ENCODE measurements around the gene HAS3. TPM values are rescaled to one million over a fixed set of nuclear protein-coding genes. Genes with fewer than 3 reads are reported as not detected.
"Not testable (repeated sequence)": the region's sequence is repeated elsewhere in the genome, so short reads cannot be mapped to it uniquely, and the experiment has no call there.

HAS3 gene
- total RNA-seq, 1 experiment from 2014 or later, result 1.9 TPM

DNA sequence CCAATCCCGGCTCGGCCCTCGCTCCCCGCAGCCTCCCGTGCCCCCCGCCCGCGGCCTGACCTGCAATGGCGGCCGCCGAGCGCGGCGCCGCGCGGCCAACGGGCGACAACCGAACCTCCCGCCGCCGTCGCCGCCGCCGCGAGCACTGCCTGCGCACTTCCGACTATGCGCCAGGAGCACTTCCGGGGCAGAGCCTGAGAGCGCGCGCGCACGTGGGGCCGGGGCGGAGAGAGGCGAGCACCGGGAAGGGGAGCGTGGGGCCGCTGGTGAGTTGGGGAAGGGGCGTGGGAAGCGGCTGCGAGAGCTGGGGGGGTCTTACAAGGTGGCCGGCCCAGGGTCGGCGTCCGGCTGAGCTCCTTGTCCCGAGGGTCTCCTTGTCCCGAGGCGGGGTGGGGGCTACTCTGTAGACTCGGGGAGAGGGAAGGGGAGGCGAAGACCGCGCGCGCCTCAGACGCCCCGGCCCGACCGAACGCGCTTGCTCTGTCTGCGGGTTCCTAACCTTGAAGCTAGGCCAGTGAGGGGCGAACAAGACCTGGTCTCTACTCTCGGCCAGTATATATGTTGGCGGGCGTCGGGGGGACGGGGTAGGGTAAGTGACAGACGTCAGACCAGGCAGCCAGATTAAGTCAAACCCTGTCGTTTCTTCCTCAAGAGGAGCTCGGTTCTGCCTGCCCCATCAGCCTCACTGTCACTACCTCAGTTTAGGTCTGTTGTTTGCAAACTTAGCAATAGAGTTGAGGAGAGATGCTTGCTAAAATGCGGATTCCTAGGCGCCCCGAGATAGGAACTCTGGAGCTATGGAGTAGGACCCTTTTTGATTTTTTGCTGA, 27.2 kb downstream of the HAS3 start, which contains the start of the genes CHTF8 and UTP4:
TSS of gene CHTF8 (minus strand) at position 165 of the 829 bp plus-strand sequence. CDS start 11,130 bp downstream, outside the sequence.
TSS of gene UTP4 (plus strand) at position 226 of the 829 bp plus-strand sequence. CDS start 811 bp downstream, outside the sequence.
- Histone ChIP-seq H3K27me3 (ENCODE audit: low read length) (no peaks in the 10 kb centered on the region), H3K27ac (ENCODE audit: low read length) (peak within 1 kb of the TSS; percentile 89), H3K4me1 (ENCODE audit: low read length) (peaks cover 23% of the 10 kb centered on the region), H3K9me3 (ENCODE audit: low read length) (no peaks in the 10 kb centered on the region), H3K79me2 (ENCODE audit: low read length) (peaks cover 93% of the 10 kb centered on the region), H3K36me3 (ENCODE audit: insufficient read depth, low read length) (peaks cover 31% of the 10 kb centered on the region; the same call in 1 of the 2 replicates), H3K4me3 (ENCODE audit: low read length) (peak within 1 kb of the TSS; percentile 87), H3K9me2 (replicated peaks; ENCODE audit: insufficient read depth, low read length) (no peaks in the 10 kb centered on the region), H3K4me2 (ENCODE audit: low read depth, low read length, poor library complexity, severe bottlenecking) (peak within 1 kb of the TSS; percentile 88), H4K20me1 (ENCODE audit: insufficient read depth, low read depth, low read length) (peaks cover 20% of the 10 kb centered on the region), H2AFZ (ENCODE audit: low read length) (no peak within 1 kb of the TSS; the same call in 1 of the 2 replicates), H3K9ac (ENCODE audit: low read length) (peak within 1 kb of the TSS; percentile 99)
- DNase-seq, result peak; percentile 95

GRCh38 chr16:69133373-69133954, 28.0 kb downstream of the HAS3 start:
- Histone ChIP-seq H3K9me3 (ENCODE audit: low read length) (no peaks in the 10 kb centered on the region), H3K27ac (ENCODE audit: low read length) (peak overlapping the region; percentile 24; the same call in 1 of the 2 replicates), H3K36me3 (ENCODE audit: insufficient read depth, low read length) (peaks cover 39% of the 10 kb centered on the region; the same call in 1 of the 2 replicates), H3K27me3 (ENCODE audit: low read length) (no peaks in the 10 kb centered on the region), H3K4me3 (ENCODE audit: low read length) (peak overlapping the region; percentile 87), H4K20me1 (ENCODE audit: insufficient read depth, low read depth, low read length) (peaks cover 20% of the 10 kb centered on the region), H3K4me2 (ENCODE audit: low read depth, low read length, poor library complexity, severe bottlenecking) (peak overlapping the region; percentile 88), H3K4me1 (ENCODE audit: low read length) (peaks cover 23% of the 10 kb centered on the region), H3K9ac (ENCODE audit: low read length) (peak overlapping the region; percentile 99), H3K9me2 (replicated peaks; ENCODE audit: insufficient read depth, low read length) (no peaks in the 10 kb centered on the region), H2AFZ (ENCODE audit: low read length) (no peak overlapping the region), H3K79me2 (ENCODE audit: low read length) (peaks cover 92% of the 10 kb centered on the region)
- no peak for DNase-seq

- H3K36me3 ChIP-seq (ENCODE audit: insufficient read depth, low read length), result peaks cover 75% of the 10 kb centered on the region
- H3K27ac ChIP-seq (ENCODE audit: low read length), result no peak overlapping the region
- H3K4me3 ChIP-seq (ENCODE audit: low read length), result no peak overlapping the region
- DNase-seq, result no peak
- peaks cover 83% of the 10 kb centered on the region for H3K79me2 ChIP-seq (ENCODE audit: low read length)
- no peaks in the 10 kb centered on the region for H3K9me3 ChIP-seq (ENCODE audit: low read length)
- H4K20me1 ChIP-seq (ENCODE audit: insufficient read depth, low read depth, low read length), result peaks cover 8% of the 10 kb centered on the region; the same call in 1 of the 2 replicates
- H3K9ac ChIP-seq (ENCODE audit: low read length), result no peak overlapping the region
- H3K27me3 ChIP-seq (ENCODE audit: low read length), result no peaks in the 10 kb centered on the region
- no peak overlapping the region for H3K4me2 ChIP-seq (ENCODE audit: low read depth, low read length, poor library complexity, severe bottlenecking)
- peaks cover 8% of the 10 kb centered on the region for H3K4me1 ChIP-seq (ENCODE audit: low read length)
- H2AFZ ChIP-seq (ENCODE audit: low read length), result no peak overlapping the region
- no peaks in the 10 kb centered on the region for H3K9me2 ChIP-seq (replicated peaks; ENCODE audit: insufficient read depth, low read length)
These were observed 33.2 kb downstream of the HAS3 start for GRCh38 chr16:69138608-69139007.

- H2AFZ ChIP-seq (ENCODE audit: low read length); H3K27ac ChIP-seq (ENCODE audit: low read length); H3K4me1 ChIP-seq (ENCODE audit: low read length); H3K4me2 ChIP-seq (ENCODE audit: low read depth, low read length, poor library complexity, severe bottlenecking); H3K4me3 ChIP-seq (ENCODE audit: low read length); H4K20me1 ChIP-seq (ENCODE audit: insufficient read depth, low read depth, low read length); H3K9me2 ChIP-seq (replicated peaks; ENCODE audit: insufficient read depth, low read length); H3K9ac ChIP-seq (ENCODE audit: low read length); H3K9me3 ChIP-seq (ENCODE audit: low read length); H3K27me3 ChIP-seq (ENCODE audit: low read length); DNase-seq: not testable (repeated sequence)
- peaks cover 77% of the 10 kb centered on the region for H3K79me2 ChIP-seq (ENCODE audit: low read length)
- H3K36me3 ChIP-seq (ENCODE audit: insufficient read depth, low read length), result peaks cover 70% of the 10 kb centered on the region
These were observed 34.0 kb downstream of the HAS3 start for GRCh38 chr16:69139464-69139863.

DNA sequence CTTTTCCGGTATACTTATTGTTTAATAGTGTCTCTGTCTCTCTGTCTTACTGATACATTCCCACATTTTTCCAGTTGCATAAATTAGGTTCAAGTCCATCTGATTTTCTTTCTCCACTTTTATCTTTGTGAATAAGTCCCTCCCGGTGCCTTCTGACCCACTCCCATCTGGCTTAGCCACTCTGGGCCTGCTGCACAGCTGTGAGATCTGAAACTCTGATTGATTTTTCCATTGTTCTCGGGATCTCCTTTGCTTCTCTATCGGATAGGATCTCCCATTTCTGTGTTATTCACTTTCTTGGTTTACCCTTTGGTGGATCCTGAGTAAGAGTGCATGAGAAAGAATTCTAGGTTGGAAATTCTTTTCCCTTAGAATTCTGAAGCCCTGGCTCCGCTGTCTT, 35.6 kb downstream of the HAS3 start:
- H3K27ac ChIP-seq (ENCODE audit: low read length), result no peak overlapping the region
- H3K36me3 ChIP-seq (ENCODE audit: insufficient read depth, low read length), result peaks cover 64% of the 10 kb centered on the region
- peaks cover 70% of the 10 kb centered on the region for H3K79me2 ChIP-seq (ENCODE audit: low read length)
- H3K4me1 ChIP-seq (ENCODE audit: low read length), result no peaks in the 10 kb centered on the region
- no peak for DNase-seq
- no peak overlapping the region for H3K4me2 ChIP-seq (ENCODE audit: low read depth, low read length, poor library complexity, severe bottlenecking)
- H3K9me3 ChIP-seq (ENCODE audit: low read length), result no peaks in the 10 kb centered on the region
- no peak overlapping the region for H2AFZ ChIP-seq (ENCODE audit: low read length)
- H3K4me3 ChIP-seq (ENCODE audit: low read length), result no peak overlapping the region
- no peaks in the 10 kb centered on the region for H3K27me3 ChIP-seq (ENCODE audit: low read length)
- no peak overlapping the region for H3K9ac ChIP-seq (ENCODE audit: low read length)
- H3K9me2 ChIP-seq (replicated peaks; ENCODE audit: insufficient read depth, low read length), result no peaks in the 10 kb centered on the region
- 0 out of 2 replicates have a peak, but pooled peaks cover 3% of the 10 kb centered on the region for H4K20me1 ChIP-seq (ENCODE audit: insufficient read depth, low read depth, low read length)

GRCh38 chr16:69141936-69142335, 36.5 kb downstream of the HAS3 start:
- Histone ChIP-seq H3K9me3 (ENCODE audit: low read length) (no peaks in the 10 kb centered on the region), H4K20me1 (ENCODE audit: insufficient read depth, low read depth, low read length) (no peaks in the 10 kb centered on the region), H3K36me3 (ENCODE audit: insufficient read depth, low read length) (peaks cover 62% of the 10 kb centered on the region), H3K27ac (ENCODE audit: low read length) (no peak overlapping the region), H3K79me2 (ENCODE audit: low read length) (peaks cover 65% of the 10 kb centered on the region), H3K27me3 (ENCODE audit: low read length) (no peaks in the 10 kb centered on the region), H3K4me3 (ENCODE audit: low read length) (no peak overlapping the region), H3K4me1 (ENCODE audit: low read length) (no peaks in the 10 kb centered on the region), H3K4me2 (ENCODE audit: low read depth, low read length, poor library complexity, severe bottlenecking) (no peak overlapping the region), H3K9me2 (replicated peaks; ENCODE audit: insufficient read depth, low read length) (no peaks in the 10 kb centered on the region), H2AFZ (ENCODE audit: low read length) (no peak overlapping the region), H3K9ac (ENCODE audit: low read length) (no peak overlapping the region)
- DNase-seq, result no peak

GRCh38 chr16:69143116-69143515, 37.7 kb downstream of the HAS3 start:
- DNase-seq, result no peak
- Histone ChIP-seq H3K9me2 (replicated peaks; ENCODE audit: insufficient read depth, low read length) (no peaks in the 10 kb centered on the region), H3K9ac (ENCODE audit: low read length) (no peak overlapping the region), H3K36me3 (ENCODE audit: insufficient read depth, low read length) (peaks cover 50% of the 10 kb centered on the region), H3K4me3 (ENCODE audit: low read length) (no peak overlapping the region), H3K9me3 (ENCODE audit: low read length) (no peaks in the 10 kb centered on the region), H3K4me2 (ENCODE audit: low read depth, low read length, poor library complexity, severe bottlenecking) (no peak overlapping the region), H3K27ac (ENCODE audit: low read length) (no peak overlapping the region), H3K79me2 (ENCODE audit: low read length) (peaks cover 58% of the 10 kb centered on the region), H3K27me3 (ENCODE audit: low read length) (no peaks in the 10 kb centered on the region), H4K20me1 (ENCODE audit: insufficient read depth, low read depth, low read length) (no peaks in the 10 kb centered on the region), H2AFZ (ENCODE audit: low read length) (no peak overlapping the region), H3K4me1 (ENCODE audit: low read length) (no peaks in the 10 kb centered on the region)

- Histone ChIP-seq H3K36me3 (ENCODE audit: insufficient read depth, low read length) (peaks cover 41% of the 10 kb centered on the region), H3K79me2 (ENCODE audit: low read length) (peaks cover 54% of the 10 kb centered on the region)
These were observed 40.2 kb downstream of the HAS3 start for GRCh38 chr16:69145658-69146057.

More at GRCh38 chr16:69145658-69146057, 40.2 kb downstream of the HAS3 start:
- Histone ChIP-seq H3K4me3 (ENCODE audit: low read length) (no peak overlapping the region), H3K9me3 (ENCODE audit: low read length) (no peaks in the 10 kb centered on the region), H3K9ac (ENCODE audit: low read length) (no peak overlapping the region), H3K27me3 (ENCODE audit: low read length) (no peaks in the 10 kb centered on the region), H3K27ac (ENCODE audit: low read length) (no peak overlapping the region), H2AFZ (ENCODE audit: low read length) (no peak overlapping the region), H3K4me1 (ENCODE audit: low read length) (no peaks in the 10 kb centered on the region), H4K20me1 (ENCODE audit: insufficient read depth, low read depth, low read length) (peaks cover 4% of the 10 kb centered on the region; the same call in 1 of the 2 replicates), H3K4me2 (ENCODE audit: low read depth, low read length, poor library complexity, severe bottlenecking) (no peak overlapping the region), H3K9me2 (replicated peaks; ENCODE audit: insufficient read depth, low read length) (no peaks in the 10 kb centered on the region)
- DNase-seq, result no peak
